Neural progenitor cell (in vitro differentiated cells): ENCODE data around the gene SIVA1.

Experiments
- EZH2 ChIP-seq: fragments of 200-600 bp; sonication (generic); IDR thresholded peaks from 2 replicates; pipeline ENCODE4 v1.6.1; 2017; ENCODE audit warnings: antibody characterized with exemption, mild to moderate bottlenecking, moderate library complexity
- EZH2phosphoT487 ChIP-seq: fragments of 200-600 bp; sonication (generic); IDR thresholded peaks from 2 replicates; pipeline ENCODE4 v1.6.1; 2017; ENCODE audit warnings: antibody characterized with exemption

DNA sequence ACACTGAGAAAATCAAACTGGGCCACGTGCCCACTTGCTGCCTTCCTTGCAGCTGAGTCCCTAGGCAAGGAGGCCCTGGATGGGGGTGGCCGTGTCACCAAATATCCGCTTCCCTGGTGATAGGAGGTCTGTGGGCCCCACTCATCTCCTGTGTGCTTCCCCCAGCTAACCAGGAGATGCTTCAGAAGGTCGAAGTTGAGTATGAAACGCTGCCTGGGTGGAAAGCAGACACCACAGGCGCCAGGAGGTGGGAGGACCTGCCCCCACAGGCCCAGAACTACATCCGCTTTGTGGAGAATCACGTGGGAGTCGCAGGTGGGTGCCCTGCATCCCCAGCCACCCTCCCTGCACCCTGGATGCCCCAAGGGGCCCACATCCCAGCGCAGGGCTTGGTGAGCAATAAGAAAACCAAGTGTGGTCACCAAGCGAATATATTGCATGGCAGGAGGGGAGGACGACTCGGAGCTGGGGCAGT is 6.8 kb upstream of the SIVA1 start:
- TF ChIP-seq EZH2phosphoT487 (no peak), EZH2 (no peak)
